Activated CD4-positive, alpha-beta T cell treated with anti-CD3 and anti-CD28 coated beads, Interleukin-10, Interleukin-2, amounts not matched to agents 100 ng/mL and 50 ng/mL, durations not matched to agents 16 hours and 8 hours (primary cell): Measurements from ENCODE around the gene RBM19.

ENCODE experiments used
- DNase-seq: peaks from one replicate; pipeline ENCODE4 v3.0.0-alpha.2; 2020

The RBM19 gene

GRCh38 chr12:113766879-113767878, 198.9 kb downstream of the RBM19 start:
- no peak for DNase-seq
